Left cardiac atrium (tissue), 4 donors: ENCODE data around the gene ITPRIP. TPM values are rescaled to one million over a fixed set of nuclear protein-coding genes. Genes with fewer than 3 reads are reported as not detected.

Experiments used
- ATAC-seq, 2 donors: fragments of 200-7000 bp; cut with Tn5 transposase; one replicate each; pipeline ENCODE4 v1.9.1; 2020; ENCODE audit warnings: mild to moderate bottlenecking in 2 of 2, moderate library complexity in 2 of 2
- DNase-seq: peaks from one replicate; pipeline ENCODE4 v3.0.0-alpha.2; 2020
- intact Hi-C, 2 donors: fragments of 100-400 bp; cut with DNase I; formaldehyde crosslinking; loops; one replicate each; pipeline versions ENCODE4 v1.14.1 to v1.15.1; 2022 to 2023
- total RNA-seq, 2 donors: library from RNA; stranded (reverse); fragmentation: NEBNext Ultra II Directional; extraction: Animal tissue kit (Norgen Biotek cat#: 25700); gene quantifications; one replicate each; pipeline ENCODE4 v1.2.1, GENCODE V29; 2021
- donor health status: DM: no; HTN: yes; CAD: no.
- donor health status: DM: no; HTN: yes; CAD: no; lungs with severe emphysema.
- donor health status: DM: yes; HTN: yes; CAD: no.
- donor health status: Dilated cardiomyopathy.

ITPRIP gene
- total RNA-seq, 2 donors from 2014 or later, result 45.4 to 90.7 TPM

DNA sequence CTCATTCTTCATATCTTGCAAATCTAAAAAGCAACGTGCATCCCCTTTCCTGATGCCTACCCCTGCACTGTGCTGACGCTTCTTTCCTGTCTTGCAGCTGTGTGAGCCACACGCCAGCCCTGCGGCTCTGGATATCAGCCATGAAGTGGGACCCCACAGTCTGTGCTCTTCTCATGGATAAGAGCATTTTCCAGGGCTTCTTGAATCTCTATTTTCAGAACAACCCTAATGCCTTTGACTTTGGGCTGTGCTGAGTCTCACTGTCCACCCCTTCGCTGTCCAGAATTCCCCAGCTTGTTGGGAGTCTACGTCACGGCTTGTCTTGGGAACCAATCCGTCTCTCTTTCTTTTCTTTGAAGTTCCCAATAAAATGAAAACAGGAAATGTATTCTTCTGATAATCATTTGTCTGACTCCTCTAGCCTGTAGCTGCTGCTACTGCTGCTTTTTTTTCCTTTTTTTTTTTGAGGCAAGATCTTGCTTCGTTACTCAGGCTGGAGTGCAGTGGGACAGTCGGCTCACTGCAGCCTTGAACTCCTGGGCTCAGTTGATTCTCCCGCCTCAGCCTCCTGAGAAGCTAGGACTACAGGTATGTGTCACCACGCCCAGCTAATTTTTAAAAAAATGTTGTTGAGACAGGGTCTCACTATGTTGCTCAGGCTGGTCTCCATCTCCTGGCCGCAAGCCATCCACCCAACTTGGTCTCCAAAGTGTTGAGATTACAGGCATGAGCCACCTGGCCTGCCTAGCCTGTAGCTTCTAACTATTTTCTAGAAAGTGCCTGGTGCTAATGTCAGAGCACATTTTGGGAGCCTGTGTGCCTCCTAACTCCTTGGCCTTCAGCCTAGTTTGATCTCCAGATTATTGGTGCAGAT lies 39.0 kb downstream of the ITPRIP start:
- intact Hi-C loops, result loop anchor here in 1 of 2 donors (5.0 kb wide), 1 partner anchor 38 kb away; the partner anchor contains the start of gene ITPRIP
- ATAC-seq (peak; percentile 25 to 28), DNase-seq (peak; percentile 64)

DNA sequence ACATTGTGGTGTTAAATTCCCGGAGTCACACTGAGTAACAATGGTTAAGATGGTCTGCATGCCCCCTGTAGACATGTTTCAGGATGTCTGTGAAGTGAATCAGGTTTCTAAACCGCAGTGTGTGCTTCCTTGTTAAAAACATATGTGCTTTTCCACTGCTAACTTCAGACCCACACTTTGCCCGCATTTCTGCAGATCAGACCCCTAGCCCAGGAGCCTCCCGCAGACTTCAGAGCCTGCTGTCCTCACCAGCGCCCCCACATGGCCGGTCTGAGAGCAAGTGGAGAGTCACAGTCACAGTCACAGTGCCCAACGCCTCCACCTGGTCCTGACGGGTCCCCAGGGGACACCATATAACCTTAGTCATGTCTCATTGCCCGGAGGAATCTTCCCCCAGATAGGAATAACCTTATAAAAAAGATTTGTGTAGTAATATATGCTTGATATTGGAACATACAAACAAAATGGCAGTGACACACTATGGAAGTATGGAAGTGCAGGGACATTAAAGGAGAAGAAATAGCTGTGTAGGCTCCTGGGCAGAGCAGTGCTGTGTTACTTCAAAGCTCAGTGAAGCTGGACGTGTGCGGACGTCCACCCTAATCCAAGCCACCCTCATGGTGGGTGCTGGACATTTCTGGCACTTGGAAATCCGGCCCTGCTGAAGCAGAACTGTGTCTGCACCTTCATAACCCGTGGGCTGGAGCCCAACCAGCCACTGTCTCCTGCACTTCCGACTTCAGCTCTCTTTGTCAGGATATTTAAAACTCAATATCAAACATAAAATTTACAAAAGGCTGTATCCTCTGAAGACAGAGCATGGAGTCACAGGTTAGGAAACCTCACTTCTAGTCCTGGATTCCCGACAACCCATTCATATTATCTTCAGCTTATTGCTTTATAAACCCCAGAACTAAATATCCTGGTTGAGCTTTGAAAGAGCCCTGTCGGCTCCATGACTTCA lies 40.3 kb downstream of the ITPRIP start:
- DNase-seq, result no peak
- intact Hi-C loops, result loop anchor here in 1 of 2 donors (5.0 kb wide), 1 partner anchor 39 kb away; the partner anchor contains the start of gene ITPRIP
- ATAC-seq, result no peak

- DNase-seq (no peak), ATAC-seq (no peak)
- intact Hi-C loops, result loop anchor here in 1 of 2 donors (5.0 kb wide), 1 partner anchor 40 kb away; the partner anchor contains the start of gene ITPRIP
These were observed 41.4 kb downstream of the ITPRIP start for GRCh38 chr10:104296687-104297436.

DNA sequence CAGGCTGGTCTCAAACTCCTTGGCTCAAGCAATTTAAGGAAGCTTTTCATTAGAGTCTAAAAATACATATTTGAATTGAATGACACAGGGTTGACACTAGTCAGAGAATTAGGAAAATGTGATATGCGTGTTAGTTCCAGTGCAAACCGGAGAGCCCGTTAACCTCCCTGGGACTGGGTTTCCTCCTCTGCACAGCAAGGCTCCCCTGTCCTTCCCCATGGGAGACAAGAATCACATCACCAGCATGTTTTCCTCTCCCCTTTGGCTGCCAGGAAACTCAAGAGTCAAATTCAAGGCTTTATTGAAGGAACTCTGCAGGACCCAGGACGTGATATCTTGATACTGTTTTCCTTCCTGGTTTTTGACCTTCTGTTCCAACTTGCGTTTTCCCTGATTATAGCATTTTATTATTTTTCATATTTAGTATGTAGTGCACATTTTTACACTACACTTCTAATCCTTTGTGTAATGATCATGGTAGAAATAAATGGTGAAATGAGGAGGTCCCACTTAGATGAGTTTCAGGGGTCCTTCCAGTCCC lies 44.4 kb downstream of the ITPRIP start:
- ATAC-seq (no peak), DNase-seq (no peak)
- intact Hi-C loops, result no loop called here

DNA sequence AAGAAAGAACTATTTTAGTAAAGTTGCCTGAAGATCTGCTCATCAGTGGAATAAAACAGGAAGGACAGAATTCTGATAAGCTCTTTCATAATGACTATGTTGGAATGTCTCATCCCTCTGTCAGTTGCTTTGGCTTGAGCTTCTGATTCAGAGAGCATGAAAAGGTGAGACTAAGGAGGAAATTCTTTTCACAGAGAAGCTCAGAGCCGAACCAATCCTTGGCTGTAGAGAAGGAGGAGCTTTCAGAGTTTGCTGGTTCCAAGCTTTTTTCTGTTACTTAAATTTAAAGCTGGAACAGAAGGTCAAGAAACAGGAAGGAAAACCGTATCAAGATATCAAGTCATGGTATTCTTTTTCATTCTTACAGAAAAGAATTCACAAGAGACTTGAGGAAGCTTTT lies 45.3 kb downstream of the ITPRIP start:
- ATAC-seq (peak; percentile 17 to 74), DNase-seq (no peak)
- intact Hi-C loops, result no loop called here

GRCh38 chr10:104291439-104291951 lies 46.8 kb downstream of the ITPRIP start:
- DNase-seq (peak; percentile 93), ATAC-seq (peak; percentile 92 to 95)
- intact Hi-C loops, result loop anchor here (1.0 to 2.0 kb wide), 2 partner anchors 57 to 58 kb away; no protein-coding TSS in a partner anchor

GRCh38 chr10:104288355-104288754 lies 49.9 kb downstream of the ITPRIP start:
- intact Hi-C loops, result no loop called here
- no peak for ATAC-seq
- no peak for DNase-seq

DNA sequence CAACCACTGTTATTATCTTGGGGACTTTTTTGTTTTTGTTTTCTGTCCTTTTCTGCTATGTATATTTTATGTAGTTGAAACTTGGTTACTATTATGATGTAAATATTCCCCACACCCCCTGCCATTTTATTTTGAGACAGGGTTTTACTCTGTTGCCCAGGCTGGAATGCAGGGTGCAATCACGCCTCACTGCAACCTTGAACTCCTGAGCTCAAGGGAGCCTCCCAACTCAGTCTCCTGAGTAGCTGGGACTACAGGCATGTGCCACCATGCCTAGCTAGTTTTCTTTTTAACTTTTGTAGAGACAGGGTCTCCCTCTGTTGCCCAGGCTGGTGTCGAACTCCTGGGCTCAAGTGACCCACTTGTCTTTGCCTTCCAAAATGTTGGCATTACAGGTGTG lies 51.3 kb downstream of the ITPRIP start:
- DNase-seq (no peak), ATAC-seq (no peak)
- intact Hi-C loops, result no loop called here

DNA sequence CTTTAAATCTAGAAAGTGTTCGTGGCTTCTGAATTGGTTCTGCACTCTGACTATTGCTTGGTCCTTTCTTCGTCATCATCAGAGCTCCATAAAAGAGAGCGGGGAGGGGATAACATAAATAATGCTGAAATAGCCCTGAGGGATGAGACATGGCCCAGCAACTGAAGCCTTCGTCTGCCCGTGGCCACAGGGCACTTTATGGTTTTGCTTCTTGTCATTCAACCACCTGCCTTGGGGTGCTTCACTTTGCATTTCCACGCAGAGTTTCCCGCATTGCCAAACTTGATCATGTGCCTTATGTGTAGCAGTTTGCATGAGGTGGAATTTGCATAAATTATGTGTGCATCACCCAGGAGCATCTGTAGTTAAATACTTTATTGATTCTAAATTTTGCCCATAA lies 53.4 kb downstream of the ITPRIP start:
- intact Hi-C loops, result no loop called here

DNA sequence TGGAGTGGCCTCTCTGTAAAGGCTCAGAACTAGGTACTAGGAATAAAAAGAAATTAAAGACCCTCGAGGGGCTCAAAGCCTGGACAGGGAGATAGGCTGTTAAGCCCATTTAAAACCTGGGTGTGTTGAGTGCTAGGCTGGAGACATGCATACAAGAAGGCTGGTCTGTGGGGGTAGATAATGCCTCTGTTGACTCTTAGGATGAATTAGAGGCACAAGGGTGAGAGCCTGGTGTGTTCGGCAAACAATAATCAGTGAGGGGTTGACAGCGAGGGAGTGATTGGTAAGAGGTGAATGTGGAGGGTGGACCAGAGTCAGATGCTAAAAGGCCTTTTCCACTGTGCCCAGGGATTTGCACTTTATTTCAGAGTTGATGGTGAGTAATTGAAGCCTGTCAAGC lies 56.6 kb downstream of the ITPRIP start:
- no peak for DNase-seq
- ATAC-seq, result no peak
- intact Hi-C loops, result no loop called here

More for the DNA sequence above, 53.4 kb downstream of the ITPRIP start:
- DNase-seq (no peak), ATAC-seq (no peak)

- ATAC-seq, result no peak
- intact Hi-C loops, result no loop called here
- no peak for DNase-seq
These were observed 58.6 kb downstream of the ITPRIP start for GRCh38 chr10:104279550-104280259.

GRCh38 chr10:104277785-104278184 lies 60.5 kb downstream of the ITPRIP start:
- intact Hi-C loops, result no loop called here
- DNase-seq (no peak), ATAC-seq (no peak)

DNA sequence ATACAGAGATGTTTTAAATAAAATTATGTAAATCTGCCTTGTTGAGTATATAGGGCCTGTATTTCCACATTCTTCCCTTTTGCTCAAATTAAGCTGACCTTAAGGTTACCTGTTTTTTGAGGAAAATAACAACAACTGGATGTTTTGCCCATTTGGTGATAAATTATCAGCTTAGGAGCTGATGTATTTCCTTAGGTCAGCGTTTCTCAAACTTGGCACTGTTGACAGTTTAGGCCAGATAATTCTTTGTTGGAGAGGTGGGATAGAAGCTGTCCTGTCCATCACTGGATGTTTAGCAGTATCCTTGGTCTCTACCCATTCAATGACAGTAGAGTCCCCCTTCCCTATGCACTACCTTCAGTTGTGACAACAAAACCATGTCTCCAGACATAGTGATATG lies 62.1 kb downstream of the ITPRIP start:
- no peak for DNase-seq
- ATAC-seq, result no peak
- intact Hi-C loops, result no loop called here

GRCh38 chr10:104274762-104275721 lies 63.2 kb downstream of the ITPRIP start:
- intact Hi-C loops, result no loop called here
- ATAC-seq (peak; percentile 73 to 83), DNase-seq (peak; percentile 39)

DNA sequence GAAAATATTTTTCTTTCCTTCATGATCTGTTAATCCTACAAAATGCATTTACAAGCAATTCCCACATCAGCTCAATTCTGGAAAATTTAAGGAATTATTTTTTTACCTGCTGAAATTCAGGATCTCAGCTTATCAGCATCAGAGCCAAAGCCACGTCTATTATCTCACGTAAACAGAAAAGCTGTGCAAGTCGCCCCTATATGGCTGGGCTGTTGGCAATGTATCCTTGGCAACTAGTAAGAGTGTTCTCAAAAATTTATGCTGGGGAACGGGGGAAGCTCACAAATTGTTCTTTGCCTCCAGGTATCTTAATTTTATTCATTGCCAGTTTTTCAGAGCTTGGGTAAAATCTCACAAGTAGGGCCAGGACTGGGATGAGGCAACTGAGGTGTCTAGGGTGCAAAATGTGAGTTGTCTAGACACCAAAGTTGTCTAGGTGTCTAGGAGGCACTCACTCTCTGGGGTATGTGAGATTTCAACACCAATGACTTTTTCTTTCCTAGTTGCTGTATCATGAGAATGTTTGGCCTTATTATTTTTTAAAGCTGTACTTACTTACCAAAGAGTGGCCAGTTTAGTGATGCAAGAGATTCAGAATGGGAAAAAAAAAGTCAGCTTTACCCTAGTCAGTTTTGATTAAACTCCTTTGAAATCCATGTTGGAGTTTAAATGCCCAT lies 64.2 kb downstream of the ITPRIP start:
- DNase-seq (no peak), ATAC-seq (no peak)
- intact Hi-C loops, result no loop called here

DNA sequence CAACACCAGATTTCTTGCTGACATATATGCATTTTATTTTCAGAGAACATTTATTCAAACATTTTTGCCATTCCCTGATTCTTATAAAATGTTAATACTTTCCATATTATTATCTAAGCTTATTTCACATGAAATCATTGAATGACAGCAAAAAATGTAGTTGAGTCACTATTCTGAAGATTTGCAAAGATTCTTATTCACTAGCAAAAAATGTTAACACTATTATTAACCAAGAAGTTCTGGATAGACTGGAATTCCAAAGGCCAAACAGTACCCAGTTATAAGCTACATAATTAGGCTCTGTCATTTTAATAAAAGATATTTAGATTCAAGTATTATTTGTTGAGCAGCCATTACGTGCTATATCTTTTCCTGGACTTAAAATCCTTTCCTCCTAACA lies 65.0 kb downstream of the ITPRIP start:
- intact Hi-C loops, result no loop called here
- ATAC-seq (no peak), DNase-seq (no peak)
